Measurements from ENCODE around the gene HCAR3.
"Not testable (repeated sequence)": the region's sequence is repeated elsewhere in the genome, so short reads cannot be mapped to it uniquely, and the experiment has no call there.

Gene HCAR3

GRCh38 chr12:122721057-122721545 lies 4.5 kb upstream of the HCAR3 start:
- TF ChIP-seq, protein P1, sequence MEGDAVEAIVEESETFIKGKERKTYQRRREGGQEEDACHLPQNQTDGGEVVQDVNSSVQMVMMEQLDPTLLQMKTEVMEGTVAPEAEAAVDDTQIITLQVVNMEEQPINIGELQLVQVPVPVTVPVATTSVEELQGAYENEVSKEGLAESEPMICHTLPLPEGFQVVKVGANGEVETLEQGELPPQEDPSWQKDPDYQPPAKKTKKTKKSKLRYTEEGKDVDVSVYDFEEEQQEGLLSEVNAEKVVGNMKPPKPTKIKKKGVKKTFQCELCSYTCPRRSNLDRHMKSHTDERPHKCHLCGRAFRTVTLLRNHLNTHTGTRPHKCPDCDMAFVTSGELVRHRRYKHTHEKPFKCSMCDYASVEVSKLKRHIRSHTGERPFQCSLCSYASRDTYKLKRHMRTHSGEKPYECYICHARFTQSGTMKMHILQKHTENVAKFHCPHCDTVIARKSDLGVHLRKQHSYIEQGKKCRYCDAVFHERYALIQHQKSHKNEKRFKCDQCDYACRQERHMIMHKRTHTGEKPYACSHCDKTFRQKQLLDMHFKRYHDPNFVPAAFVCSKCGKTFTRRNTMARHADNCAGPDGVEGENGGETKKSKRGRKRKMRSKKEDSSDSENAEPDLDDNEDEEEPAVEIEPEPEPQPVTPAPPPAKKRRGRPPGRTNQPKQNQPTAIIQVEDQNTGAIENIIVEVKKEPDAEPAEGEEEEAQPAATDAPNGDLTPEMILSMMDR (IDR thresholded peaks at IDR 0.05), result no peak
- no peak for TF ChIP-seq ZFX (IDR thresholded peaks at IDR 0.05; ENCODE audit: borderline replicate concordance)
- no peak overlapping the region for H3K27ac ChIP-seq

- H3K27ac ChIP-seq, result not testable (repeated sequence)
These were observed 1.4 kb downstream of the HCAR3 start for GRCh38 chr12:122715211-122715610.

DNA sequence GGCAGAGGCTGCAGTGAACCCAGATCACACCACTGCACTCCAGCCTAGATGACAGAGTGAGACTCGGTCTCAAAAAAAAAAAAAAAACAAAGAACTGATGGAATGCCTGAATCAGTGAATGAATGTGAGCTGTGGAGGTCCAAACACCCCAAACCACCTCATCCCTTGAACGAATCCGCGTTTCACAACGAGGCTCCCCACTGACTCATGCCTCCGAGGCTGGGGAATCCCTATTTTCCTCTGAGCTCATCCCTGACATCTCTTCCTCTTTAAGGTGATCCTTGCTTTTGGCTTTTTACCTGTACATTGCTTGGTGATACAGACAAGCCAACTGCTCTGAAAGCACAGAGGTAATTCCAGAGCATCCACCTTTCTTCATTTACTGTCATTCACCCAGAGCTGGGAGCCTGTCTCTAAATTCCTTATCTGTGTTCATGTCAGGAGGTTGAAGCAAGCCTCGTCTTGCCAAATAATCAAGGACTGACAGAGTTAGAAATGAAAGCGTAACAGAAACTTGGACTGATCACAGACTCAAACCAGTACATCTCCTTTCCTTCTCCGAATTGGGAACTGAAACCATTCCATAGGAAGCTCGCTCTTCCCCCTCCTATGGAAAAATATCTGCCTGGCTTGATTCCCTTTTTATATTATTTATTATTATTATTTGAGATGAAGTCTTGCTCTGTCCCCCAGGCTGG lies 3.0 kb downstream of the HCAR3 start:
- not testable (repeated sequence) for H3K27ac ChIP-seq

DNA sequence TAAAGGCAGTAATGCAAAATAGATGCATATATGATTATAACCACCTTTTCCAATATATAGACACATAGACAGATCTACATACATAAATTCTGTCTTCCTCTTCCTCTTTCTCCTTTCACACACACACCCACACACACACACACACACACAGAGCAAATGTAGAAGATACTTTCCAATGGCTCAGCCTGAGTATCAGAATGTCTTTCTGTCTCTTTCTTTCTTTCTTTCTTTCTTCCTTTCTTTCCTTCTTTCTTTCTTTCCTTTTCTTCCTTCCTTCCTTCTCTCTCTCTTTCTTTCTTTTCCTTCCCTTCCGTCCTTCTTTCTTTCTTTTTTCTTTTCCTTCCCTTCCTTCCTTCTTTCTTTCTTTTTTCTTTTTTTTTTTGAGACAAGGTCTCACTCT lies 5.3 kb downstream of the HCAR3 start:
- not testable (repeated sequence) for H3K27ac ChIP-seq

- H3K27ac ChIP-seq, result not testable (repeated sequence)
These were observed 6.3 kb downstream of the HCAR3 start for GRCh38 chr12:122710341-122710740.

DNA sequence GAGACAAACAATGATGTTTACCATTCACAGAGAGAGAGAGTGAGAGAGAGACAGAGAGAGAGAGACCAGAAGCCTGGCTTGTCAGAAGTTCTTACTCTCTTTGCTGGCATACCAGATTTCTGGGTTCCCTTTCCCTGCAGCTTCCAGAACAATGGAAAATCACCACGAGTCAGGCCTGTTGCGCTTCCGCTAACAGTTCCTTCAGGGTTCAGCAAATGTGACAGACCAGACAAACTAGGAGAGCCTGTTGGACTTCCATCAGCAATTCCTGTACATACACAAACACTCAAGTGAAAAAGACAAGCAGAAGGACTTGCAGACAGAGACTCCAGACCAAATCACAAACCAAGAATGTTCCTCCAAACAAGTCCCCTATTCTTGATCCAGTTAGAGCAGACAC lies 7.3 kb downstream of the HCAR3 start:
- H3K27ac ChIP-seq, result not testable (repeated sequence)

DNA sequence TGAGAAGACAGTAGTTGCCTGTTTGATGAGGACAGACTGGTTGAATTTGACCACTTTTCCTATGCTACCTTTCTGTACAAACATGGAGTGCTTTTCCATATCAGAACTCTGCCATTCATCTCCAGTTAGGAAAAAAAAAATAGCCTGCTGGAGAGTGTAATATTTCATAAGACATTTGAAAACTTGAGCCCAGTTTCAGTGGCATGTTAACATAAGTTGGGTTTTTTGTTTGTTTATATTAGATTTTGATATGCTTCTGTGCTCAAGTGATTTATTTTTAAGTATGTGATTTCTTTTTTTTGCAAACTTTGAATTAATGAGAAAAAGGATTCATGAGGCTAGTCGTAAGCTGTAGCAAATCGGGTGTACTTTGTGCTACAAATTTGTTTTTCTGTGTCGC lies 12.8 kb downstream of the HCAR3 start:
- H3K27ac ChIP-seq, result not testable (repeated sequence)

GRCh38 chr12:122702890-122703611 lies 13.6 kb downstream of the HCAR3 start, which contains the start of gene HCAR2:
Gene HCAR2 (minus strand): TSS chr12:122703357. CDS start chr12:122703283, 74 bp downstream.
- H3K27ac ChIP-seq, result not testable (repeated sequence)

- H3K27ac ChIP-seq, result not testable (repeated sequence)
These were observed 15.1 kb downstream of the HCAR3 start for GRCh38 chr12:122701481-122701880.

DNA sequence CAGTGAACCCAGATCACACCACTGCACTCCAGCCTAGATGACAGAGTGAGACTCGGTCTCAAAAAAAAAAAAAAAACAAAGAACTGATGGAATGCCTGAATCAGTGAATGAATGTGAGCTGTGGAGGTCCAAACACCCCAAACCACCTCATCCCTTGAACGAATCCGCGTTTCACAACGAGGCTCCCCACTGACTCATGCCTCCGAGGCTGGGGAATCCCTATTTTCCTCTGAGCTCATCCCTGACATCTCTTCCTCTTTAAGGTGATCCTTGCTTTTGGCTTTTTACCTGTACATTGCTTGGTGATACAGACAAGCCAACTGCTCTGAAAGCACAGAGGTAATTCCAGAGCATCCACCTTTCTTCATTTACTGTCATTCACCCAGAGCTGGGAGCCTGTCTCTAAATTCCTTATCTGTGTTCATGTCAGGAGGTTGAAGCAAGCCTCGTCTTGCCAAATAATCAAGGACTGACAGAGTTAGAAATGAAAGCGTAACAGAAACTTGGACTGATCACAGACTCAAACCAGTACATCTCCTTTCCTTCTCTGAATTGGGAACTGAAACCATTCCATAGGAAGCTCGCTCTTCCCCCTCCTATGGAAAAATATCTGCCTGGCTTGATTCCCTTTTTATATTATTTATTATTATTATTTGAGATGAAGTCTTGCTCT lies 16.4 kb downstream of the HCAR3 start:
- not testable (repeated sequence) for H3K27ac ChIP-seq

DNA sequence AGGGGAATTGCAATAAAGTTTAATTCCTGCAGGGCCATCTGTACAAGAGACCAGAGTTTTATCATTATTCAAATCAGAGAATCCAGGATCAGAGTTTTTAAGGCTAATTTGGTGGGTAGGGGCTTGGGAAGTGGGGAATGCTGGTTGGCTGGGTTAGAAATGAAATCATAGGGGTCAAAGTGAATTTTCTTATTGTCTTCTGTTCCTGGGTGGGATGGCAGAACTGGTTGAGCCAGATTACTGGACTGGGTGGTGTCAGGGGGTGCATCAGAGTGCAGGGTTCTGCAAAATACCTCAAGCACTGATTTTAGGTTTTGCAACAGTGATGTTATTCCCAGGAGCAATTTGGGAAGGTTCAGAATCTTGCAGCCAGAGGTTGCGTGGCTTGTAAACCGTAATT lies 19.7 kb downstream of the HCAR3 start:
- not testable (repeated sequence) for H3K27ac ChIP-seq

- no peak overlapping the region for H3K27ac ChIP-seq
- TF ChIP-seq, protein P1 (IDR thresholded peaks at IDR 0.05), result no peak
- no peak for TF ChIP-seq ZFX (IDR thresholded peaks at IDR 0.05; ENCODE audit: borderline replicate concordance)
These were observed 25.0 kb downstream of the HCAR3 start for GRCh38 chr12:122691566-122691965.

GRCh38 chr12:122688291-122688690 lies 28.3 kb downstream of the HCAR3 start:
- peak overlapping the region; percentile 43 for H3K27ac ChIP-seq
- TF ChIP-seq, protein P1 (IDR thresholded peaks at IDR 0.05), result no peak
